Stimulated activated CD4-positive, alpha-beta T cell treated with anti-CD3 and anti-CD28 coated beads, TNF-alpha, amount 100 ng/mL, for 1 hour (primary cell): Measurements from ENCODE around the gene HTR2B.
A peak's percentile ranks its signal among the peaks of the same experiment; 100 is the strongest.
"Not testable (repeated sequence)": the region's sequence is repeated elsewhere in the genome, so short reads cannot be mapped to it uniquely, and the experiment has no call there.

Source experiments
- DNase-seq, 3 donors: peaks; one replicate each; pipeline ENCODE4 v3.0.0-alpha.2; 2020; ENCODE audit warnings: low read depth in 3 of 3, low spot score in 1 of 3

The HTR2B gene

GRCh38 chr2:231134910-231135655, 10.2 kb upstream of the HTR2B start:
- DNase-seq, result no peak

- DNase-seq, result no peak
These were observed 8.7 kb upstream of the HTR2B start for GRCh38 chr2:231133365-231134099.

GRCh38 chr2:231132129-231132528, 7.3 kb upstream of the HTR2B start:
- DNase-seq, result no peak

DNA sequence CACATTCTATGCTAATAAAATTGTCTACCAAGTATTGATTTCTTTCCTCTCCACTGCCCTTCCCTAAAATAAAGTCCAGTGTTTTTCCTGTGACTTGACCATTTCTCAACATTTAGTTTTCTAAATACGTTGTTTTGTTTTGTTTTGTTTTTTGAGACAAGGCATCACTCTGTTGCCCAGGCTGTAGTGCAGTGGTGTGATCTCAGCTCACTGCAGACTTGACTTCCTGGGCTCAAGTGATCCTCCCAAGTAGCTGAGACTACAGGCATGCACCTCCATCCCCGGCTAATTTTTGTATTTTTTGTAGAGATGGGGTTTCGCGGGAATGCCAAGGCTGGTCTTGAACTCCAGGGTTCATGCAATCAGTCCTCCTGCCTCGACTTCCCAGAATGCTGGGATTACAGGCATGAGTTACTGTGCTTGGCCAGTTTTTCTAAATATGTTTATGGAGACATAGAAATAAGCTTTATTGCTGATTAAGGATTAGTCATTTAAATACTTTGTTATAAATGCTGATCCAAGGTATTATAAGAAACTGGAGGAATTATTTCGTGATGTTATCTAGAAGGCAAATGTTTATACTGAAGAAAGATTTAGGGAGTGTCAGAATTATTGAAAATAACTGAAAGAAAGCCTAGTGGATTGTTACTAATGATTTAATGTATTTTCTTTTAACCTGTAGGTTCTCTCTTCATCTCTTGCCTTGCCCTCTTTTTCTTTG, 5.7 kb upstream of the HTR2B start:
- DNase-seq, result no peak

- no peak for DNase-seq
These were observed 4.4 kb upstream of the HTR2B start for GRCh38 chr2:231129216-231129615.

DNA sequence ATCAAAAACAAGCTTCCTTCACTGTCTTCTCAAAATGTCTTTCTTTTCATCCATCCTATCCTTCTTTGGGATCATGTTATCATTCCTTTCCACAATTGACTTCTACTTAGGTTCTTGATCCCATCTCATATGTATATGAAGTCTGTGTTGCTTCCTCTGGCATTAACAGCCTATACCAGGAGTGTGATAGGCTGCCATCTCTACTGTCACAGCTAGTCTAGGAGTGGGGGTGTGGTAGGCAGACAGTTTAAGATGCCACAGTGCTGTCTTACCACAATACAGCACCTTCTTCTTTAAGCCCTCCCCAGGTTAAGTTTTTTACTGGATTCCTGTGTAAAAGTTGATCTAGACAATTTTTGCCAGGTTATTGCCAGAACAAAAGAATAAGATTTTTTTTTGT, 3.7 kb upstream of the HTR2B start:
- DNase-seq, result no peak

GRCh38 chr2:231127936-231128335, 3.1 kb upstream of the HTR2B start:
- no peak for DNase-seq

GRCh38 chr2:231127480-231127879, 2.6 kb upstream of the HTR2B start:
- no peak for DNase-seq

DNA sequence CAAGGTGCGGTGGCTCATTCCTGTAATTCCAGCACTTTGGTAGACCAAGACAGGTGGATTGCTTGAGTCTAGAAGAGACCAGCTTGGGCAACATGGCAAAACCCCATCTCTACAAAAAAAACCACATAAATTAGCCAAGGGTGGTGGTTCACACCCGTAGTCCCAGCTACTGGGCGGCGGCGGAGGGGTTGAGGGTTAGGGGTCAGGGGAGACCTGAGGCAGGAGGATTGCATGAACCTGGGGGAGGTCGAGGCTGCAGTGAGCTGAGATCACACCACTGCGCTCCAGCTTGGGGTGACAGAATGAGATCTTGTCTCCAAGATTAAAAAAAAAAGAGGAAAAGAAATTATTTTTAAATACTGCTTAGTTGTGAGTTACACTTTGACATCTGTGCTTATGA, 1.3 kb upstream of the HTR2B start:
- DNase-seq, result no peak

DNA sequence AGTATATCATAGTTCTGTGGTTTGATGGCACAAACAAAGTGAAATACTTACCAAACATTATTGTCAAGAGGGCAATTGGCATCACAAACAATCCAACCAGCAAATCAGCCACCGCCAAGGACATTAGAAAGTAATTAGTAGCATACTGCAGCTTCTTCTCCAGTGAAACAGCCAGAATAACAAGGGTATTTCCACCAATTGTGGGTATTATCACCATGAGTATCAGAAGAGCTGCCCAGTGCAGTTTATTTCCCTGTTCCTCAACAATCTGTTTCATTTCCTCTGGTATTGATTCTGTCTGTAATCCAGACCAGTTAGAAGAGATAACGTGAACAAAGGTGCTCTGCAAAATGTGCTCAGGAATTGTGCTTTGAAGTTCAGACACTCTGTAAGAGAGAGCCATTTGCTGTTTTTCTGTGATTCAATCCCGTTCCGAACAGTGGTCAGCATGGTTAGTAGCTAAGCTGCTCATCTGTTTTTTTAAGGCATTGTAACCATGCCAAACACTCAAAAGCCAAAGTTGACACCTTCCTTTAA, 1.4 kb downstream of the HTR2B start:
- no peak for DNase-seq

GRCh38 chr2:231118614-231118942, 6.3 kb downstream of the HTR2B start:
- DNase-seq, result no peak

DNA sequence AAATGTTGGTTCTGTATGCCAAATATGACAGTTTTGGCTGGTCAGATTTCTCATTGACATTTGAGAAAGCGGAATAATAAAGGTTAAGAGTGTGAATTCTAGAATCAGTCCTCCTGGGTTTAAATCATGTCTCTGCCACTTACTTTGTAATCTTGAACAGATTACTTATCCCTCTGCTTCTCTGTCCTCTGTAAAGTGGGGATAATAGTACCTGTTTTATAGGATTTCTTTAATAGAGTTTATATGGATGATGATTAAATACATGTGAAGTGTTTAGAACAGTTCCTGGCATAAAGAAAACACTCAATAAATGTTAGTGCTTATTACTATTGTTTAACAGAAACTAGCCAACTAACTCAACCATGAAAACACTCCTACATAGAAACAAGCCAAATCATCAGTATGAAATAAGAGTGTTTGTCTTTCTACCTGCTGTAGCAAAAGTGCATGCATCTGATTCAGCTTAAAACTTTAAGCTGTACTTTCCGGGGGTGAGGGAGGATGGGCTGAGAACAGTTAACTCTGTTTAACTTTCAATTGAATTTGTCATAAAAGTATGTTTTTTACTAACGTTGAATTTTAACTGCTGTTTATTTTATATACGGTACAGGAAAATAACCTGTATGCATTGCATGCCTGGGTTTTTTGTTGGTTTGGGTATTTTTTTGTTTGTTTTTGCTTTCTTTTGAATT, 6.8 kb downstream of the HTR2B start:
- no peak for DNase-seq

DNA sequence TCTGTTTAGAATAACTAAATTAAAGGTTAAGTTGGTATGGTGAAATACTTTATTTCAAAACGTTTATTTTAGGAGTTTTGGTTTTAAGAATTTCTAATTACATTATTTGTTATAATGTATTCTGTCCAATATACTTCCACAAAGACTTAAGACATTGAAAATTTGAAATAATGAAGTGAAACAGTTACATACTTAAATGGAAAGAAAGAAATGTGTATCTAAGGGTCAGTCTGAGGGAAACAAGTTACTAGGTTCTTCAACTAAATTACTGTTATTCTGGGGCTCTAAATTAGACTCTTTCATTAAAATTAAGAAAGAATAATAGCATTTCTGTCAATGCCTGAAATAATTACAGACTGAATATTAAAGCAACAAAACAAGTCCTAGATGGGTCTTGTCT, 7.7 kb downstream of the HTR2B start:
- no peak for DNase-seq

- no peak for DNase-seq
These were observed 9.2 kb downstream of the HTR2B start for GRCh38 chr2:231115651-231116050.

DNA sequence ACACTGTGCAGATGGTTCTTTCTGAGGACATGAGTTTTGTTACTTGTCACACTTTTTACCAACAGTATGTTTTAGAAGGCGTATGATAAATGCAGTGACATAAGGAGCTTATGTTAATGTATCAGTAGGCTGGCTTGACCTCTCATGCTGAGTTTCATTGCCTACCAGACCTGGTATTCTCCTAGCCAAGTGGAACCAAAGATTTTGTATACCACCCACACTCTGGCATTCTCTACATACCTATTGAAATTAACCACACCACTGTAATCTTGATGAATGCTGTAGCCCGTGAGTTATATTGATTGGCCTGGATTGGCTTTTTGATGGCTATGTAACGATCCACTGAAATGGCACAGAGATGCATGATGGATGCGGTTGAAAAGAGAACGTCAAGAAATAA, 11.4 kb downstream of the HTR2B start:
- DNase-seq, result no peak

DNA sequence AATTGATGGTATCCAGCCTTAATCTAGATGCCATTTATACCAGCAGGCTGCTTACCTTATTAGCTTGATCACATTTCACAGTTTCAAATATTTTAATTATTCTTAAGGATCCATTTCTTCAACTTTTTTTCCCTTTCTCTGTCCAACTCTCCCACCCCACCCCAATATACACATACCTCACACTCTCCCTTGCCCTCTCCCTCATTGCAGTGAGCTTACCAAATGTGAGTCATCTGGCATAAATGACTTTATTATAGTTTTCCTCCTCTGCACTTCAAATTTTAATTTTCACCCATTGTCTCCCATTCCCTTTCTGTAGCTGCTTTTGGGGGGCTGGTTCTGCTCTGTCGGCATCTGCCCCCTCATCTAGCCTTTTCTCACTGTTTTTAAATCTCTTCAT, 12.9 kb downstream of the HTR2B start:
- no peak for DNase-seq

GRCh38 chr2:231110551-231110950, 14.3 kb downstream of the HTR2B start:
- DNase-seq, result no peak

DNA sequence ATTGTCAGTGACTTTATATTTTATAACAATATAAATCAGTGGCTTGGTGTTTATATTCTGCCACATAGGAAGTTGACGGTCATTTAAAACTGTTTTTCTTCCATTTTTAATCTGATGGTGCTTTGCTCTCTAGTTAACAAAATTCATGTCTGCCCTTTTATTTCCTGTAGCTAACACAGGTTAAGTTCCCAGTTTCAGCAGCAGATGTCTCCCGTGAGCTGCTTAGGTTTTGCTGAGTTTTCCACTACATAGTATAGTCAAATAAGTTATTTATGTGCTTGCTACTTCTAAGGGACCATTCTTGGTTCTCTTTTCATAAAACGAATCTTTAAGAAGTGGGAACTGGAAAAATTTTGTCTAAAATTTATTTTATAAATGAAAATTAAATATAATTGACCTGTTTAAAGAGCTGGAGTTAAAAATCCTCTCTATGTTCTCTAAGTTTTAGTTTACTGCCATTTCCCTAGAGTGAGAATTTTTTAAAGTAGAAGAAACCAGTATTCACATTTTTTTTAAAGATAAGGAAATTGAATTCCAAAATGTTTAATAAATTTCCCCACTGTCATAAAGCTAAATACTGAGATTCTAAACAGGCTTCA, 20.6 kb downstream of the HTR2B start:
- DNase-seq, result peak; percentile 6 to 22 (median 19)

GRCh38 chr2:231102772-231103171, 22.1 kb downstream of the HTR2B start:
- DNase-seq, result no peak

GRCh38 chr2:231100990-231101389, 23.9 kb downstream of the HTR2B start:
- no peak for DNase-seq

DNA sequence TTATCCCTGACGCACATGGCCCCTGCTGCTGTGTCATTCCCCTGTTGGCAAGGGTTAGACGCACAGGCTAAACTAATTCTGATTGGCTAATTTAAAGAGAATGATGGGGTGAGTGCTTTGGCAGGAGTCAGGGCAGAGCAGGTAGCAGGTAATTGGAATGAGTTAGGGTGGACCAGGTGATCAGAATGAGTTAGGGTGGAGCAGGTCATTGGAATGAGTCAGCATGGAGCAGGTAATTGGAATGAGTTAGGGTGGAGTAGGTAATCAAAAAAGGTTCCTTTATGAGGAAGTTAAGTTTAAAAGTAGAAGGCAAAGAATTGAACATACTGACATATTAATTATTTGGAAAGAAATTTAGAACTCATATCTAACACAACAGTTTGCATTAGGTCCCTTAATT, 24.5 kb downstream of the HTR2B start:
- DNase-seq, result not testable (repeated sequence)
